ENCODE measurements around the gene PTK6. TPM values are rescaled to one million over a fixed set of nuclear protein-coding genes. Genes with fewer than 3 reads are reported as not detected.

Gene PTK6
- total and polyA plus RNA-seq, 2 donors (not counting 1 experiment from before 2014, with no cell fraction given) = 0.86 to 2.3 TPM

DNA sequence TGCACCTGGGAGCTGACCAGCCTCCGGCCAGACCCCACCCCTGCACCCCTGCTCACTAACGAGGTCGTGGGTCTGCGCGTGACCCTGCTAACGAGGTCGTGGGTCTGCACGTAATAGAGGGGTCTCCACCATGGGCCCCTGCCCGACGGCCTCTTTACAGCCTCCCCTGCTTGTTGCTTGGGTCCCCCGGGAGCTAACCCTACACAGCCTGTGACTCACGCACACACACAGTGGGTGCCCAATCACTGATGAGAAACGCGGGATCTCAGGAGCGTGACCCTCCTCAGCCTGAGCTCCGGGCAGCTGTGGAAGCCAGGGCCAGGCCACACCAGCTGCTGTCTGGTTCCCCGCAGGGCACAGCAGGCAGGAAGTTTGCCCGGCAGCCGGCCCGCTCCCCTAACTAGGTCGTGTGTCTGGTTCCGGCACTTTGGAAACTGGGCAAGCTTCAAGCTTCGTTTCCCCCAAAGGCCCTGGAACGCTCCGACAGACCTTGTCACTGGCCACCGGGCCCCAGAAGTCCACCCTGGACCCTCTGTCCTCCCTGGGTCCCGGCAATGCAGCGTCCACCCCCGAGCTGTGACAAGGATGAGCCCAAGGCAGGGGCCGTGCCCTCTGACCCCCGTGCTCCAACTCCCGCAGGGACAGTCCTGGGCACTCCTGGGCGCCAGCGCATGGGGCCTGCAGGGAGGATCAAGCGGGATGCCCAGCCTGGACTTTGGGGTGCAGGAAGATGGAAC is 767 bp downstream of the PTK6 start:
- Mint-ChIP-seq H3K27me3 (no peaks in the 10 kb centered on the region), H3K4me1 (peaks cover 27% of the 10 kb centered on the region), H3K4me3 (peak overlapping the region; percentile 29), H3K9me3 (ENCODE audit: insufficient read depth) (no peaks in the 10 kb centered on the region), H3K27ac (peak overlapping the region; percentile 92)
- H3K4me3 ChIP-seq (ENCODE audit: control extremely low read depth in 1 of 5, extremely low read depth in 1 of 5, insufficient read depth in 1 of 5, low read depth in 2 of 5, low read length in 4 of 5) = no peak overlapping the region
- no peaks in the 10 kb centered on the region for H3K36me3 ChIP-seq (replicated peaks in 1 of 2; ENCODE audit: control extremely low read depth in 1 of 2, control insufficient read depth in 1 of 2, extremely low read depth in 1 of 2, insufficient read depth in 2 of 2, low read length in 1 of 2)
- 83% methylated on average over 35 of the region's 35 CpGs for WGBS (ENCODE audit: insufficient coverage)
- no peaks in the 10 kb centered on the region for H4K20me1 ChIP-seq (ENCODE audit: control insufficient read depth, insufficient read depth, low read length, poor library complexity, severe bottlenecking)
- H3K27ac ChIP-seq (ENCODE audit: low read length in 2 of 2) = no peak overlapping the region
- no peak for ATAC-seq (ENCODE audit: low read depth)
- H3K9ac ChIP-seq (ENCODE audit: low read length) = no peak overlapping the region
- H3K4me2 ChIP-seq (replicated peaks; ENCODE audit: low read depth, low read length, poor library complexity, severe bottlenecking) = peak overlapping the region; percentile 92
- peaks cover 21 to 33% of the 10 kb centered on the region in 2 donors for H3K4me1 ChIP-seq (ENCODE audit: control insufficient read depth in 2 of 2, insufficient read depth in 2 of 2, low read length in 2 of 2)
- intact Hi-C loops (cut with micrococcal nuclease) = loop anchor here (5.0 kb wide), 2 partner anchors 201 to 421 kb away; partner anchors contain the start of genes LIME1, SLC2A4RG and UCKL1
- CTCF ChIA-PET = interaction anchor here (1.2 to 4.7 kb wide), 10 partner anchors 14 to 437 kb away, joined by 3 to 30 read pairs (median 14); partner anchors contain the start of genes PPDPF and TPD52L2
- TF ChIP-seq CTCF (IDR thresholded peaks at IDR 0.05) = no peak
- TF ChIP-seq EZH2 (IDR thresholded peaks at IDR 0.05; ENCODE audit: borderline replicate concordance, insufficient read depth, low read depth, low read length, poor library complexity, severe bottlenecking) = no peak
- no peaks in the 10 kb centered on the region for H3K27me3 ChIP-seq (replicated peaks in 1 of 4; ENCODE audit: control extremely low read depth in 1 of 4, control insufficient read depth in 3 of 4, insufficient read depth in 4 of 4, low read length in 3 of 4)
- no peak for DNase-seq
- H3K79me2 ChIP-seq (ENCODE audit: control insufficient read depth, insufficient read depth, low read length) = no peaks in the 10 kb centered on the region
- POLR2A ChIA-PET = interaction anchor here (0.9 to 2.7 kb wide), 3 partner anchors 16 to 31 kb away, joined by 5 to 42 read pairs (median 10); partner anchors contain the start of genes FNDC11 and PPDPF
- no peak overlapping the region for H2AFZ ChIP-seq (ENCODE audit: insufficient read depth, low read depth, low read length, poor library complexity, severe bottlenecking)
- peaks cover 0 to 3% (median 0%) of the 10 kb centered on the region in 3 donors for H3K9me3 ChIP-seq (ENCODE audit: control extremely low read depth in 1 of 3, control insufficient read depth in 2 of 3, insufficient read depth in 1 of 3, low read length in 2 of 3)
